ENCODE measurements around the gene PUM2. TPM values are rescaled to one million over a fixed set of nuclear protein-coding genes. Genes with fewer than 3 reads are reported as not detected.

PUM2 gene
- total and polyA plus RNA-seq, 2 of the 13 experiments (the other 11 are each of a cell fraction or from before 2014, with no cell fraction given), result 69.6 to 69.8 TPM

DNA sequence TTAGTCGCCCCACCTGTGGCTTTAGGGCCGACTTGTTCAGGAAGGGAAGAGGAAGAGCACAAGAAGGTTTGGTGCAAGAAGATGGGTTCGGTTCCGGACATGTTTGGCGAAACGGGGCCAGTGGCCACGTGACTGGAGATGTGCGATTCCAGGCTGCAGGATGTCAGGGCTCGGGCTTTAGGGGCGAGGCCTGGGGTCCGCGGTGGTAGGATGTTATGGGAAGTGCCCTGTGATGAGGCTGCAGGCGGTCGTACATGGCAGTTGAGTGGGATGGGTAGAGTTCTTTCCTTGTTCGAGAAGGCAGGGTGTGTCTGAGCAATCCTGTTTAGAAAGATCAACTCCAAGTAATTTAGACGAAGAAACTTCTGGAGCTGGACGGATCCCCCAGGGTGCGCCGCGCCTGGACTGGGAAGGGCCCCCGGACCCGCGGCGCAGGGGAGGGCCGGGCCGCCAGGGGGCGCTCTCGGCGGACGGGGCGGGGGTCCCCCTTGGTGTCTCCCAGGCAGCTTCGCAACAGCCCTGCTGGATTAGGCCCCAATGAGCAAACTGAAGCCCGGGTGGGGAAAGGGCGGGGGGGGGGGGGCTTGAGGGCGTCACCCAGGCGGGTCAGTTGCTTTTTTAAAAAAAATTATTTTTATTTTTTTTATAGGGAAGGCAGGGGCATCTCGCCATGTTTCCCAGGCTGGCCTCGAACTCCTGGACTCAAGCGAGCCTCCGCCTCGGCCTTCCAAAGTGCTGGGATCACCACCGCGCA lies 108.5 kb downstream of the PUM2 start (continued):
- TF ChIP-seq YEATS4 (CRISPR knock-in tag; IDR thresholded peaks at IDR 0.05; ENCODE audit: borderline replicate concordance) (peak; percentile 0; the same call in 1 of the 2 replicates), CBX5 (CRISPR knock-in tag; IDR thresholded peaks at IDR 0.05; ENCODE audit: borderline replicate concordance) (no peak), RXRA (CRISPR knock-in tag; IDR thresholded peaks at IDR 0.05) (0 out of 2 replicates have a peak, but pooled peaks have one; percentile 14), ZFX (CRISPR knock-in tag; IDR thresholded peaks at IDR 0.05; ENCODE audit: low read depth) (peak; percentile 10), XRCC5 (optimal IDR thresholded peaks at IDR 0.05; ENCODE audit: low read length) (peak; percentile 39), TARDBP (CRISPR knock-in tag; IDR thresholded peaks at IDR 0.05) (peak; percentile 19; the same call in 1 of the 2 replicates), ZNF7 (CRISPR knock-in tag; IDR thresholded peaks at IDR 0.05) (0 out of 2 replicates have a peak, but pooled peaks have one; percentile 79), SRSF1 (optimal IDR thresholded peaks at IDR 0.05; ENCODE audit: low read depth, low read length) (peak; percentile 12), AGO2 (optimal IDR thresholded peaks at IDR 0.05; ENCODE audit: low read depth, low read length) (peak; percentile 69), ZSCAN22 (CRISPR knock-in tag; IDR thresholded peaks at IDR 0.05) (no peak), ADNP (CRISPR knock-in tag; IDR thresholded peaks at IDR 0.05) (0 out of 2 replicates have a peak, but pooled peaks have one; percentile 13), HNRNPLL (IDR thresholded peaks at IDR 0.05; ENCODE audit: low read depth, low read length, poor library complexity, severe bottlenecking) (peak; percentile 18), KMT2B (CRISPR knock-in tag; IDR thresholded peaks at IDR 0.05) (no peak), RBFOX2 (IDR thresholded peaks at IDR 0.05; ENCODE audit: low read depth, low read length) (no peak)
- TF ChIP-seq, protein P1, sequence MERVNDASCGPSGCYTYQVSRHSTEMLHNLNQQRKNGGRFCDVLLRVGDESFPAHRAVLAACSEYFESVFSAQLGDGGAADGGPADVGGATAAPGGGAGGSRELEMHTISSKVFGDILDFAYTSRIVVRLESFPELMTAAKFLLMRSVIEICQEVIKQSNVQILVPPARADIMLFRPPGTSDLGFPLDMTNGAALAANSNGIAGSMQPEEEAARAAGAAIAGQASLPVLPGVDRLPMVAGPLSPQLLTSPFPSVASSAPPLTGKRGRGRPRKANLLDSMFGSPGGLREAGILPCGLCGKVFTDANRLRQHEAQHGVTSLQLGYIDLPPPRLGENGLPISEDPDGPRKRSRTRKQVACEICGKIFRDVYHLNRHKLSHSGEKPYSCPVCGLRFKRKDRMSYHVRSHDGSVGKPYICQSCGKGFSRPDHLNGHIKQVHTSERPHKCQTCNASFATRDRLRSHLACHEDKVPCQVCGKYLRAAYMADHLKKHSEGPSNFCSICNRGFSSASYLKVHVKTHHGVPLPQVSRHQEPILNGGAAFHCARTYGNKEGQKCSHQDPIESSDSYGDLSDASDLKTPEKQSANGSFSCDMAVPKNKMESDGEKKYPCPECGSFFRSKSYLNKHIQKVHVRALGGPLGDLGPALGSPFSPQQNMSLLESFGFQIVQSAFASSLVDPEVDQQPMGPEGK (CRISPR knock-in tag; IDR thresholded peaks at IDR 0.05), result peak; percentile 58; the same call in 1 of the 2 replicates
- TF ChIP-seq, protein P2, sequence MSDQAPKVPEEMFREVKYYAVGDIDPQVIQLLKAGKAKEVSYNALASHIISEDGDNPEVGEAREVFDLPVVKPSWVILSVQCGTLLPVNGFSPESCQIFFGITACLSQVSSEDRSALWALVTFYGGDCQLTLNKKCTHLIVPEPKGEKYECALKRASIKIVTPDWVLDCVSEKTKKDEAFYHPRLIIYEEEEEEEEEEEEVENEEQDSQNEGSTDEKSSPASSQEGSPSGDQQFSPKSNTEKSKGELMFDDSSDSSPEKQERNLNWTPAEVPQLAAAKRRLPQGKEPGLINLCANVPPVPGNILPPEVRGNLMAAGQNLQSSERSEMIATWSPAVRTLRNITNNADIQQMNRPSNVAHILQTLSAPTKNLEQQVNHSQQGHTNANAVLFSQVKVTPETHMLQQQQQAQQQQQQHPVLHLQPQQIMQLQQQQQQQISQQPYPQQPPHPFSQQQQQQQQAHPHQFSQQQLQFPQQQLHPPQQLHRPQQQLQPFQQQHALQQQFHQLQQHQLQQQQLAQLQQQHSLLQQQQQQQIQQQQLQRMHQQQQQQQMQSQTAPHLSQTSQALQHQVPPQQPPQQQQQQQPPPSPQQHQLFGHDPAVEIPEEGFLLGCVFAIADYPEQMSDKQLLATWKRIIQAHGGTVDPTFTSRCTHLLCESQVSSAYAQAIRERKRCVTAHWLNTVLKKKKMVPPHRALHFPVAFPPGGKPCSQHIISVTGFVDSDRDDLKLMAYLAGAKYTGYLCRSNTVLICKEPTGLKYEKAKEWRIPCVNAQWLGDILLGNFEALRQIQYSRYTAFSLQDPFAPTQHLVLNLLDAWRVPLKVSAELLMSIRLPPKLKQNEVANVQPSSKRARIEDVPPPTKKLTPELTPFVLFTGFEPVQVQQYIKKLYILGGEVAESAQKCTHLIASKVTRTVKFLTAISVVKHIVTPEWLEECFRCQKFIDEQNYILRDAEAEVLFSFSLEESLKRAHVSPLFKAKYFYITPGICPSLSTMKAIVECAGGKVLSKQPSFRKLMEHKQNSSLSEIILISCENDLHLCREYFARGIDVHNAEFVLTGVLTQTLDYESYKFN (CRISPR knock-in tag; conservative IDR thresholded peaks at IDR 0.05), result 0 out of 2 replicates have a peak, but pooled peaks have one; percentile 14
- TF ChIP-seq, protein P3, sequence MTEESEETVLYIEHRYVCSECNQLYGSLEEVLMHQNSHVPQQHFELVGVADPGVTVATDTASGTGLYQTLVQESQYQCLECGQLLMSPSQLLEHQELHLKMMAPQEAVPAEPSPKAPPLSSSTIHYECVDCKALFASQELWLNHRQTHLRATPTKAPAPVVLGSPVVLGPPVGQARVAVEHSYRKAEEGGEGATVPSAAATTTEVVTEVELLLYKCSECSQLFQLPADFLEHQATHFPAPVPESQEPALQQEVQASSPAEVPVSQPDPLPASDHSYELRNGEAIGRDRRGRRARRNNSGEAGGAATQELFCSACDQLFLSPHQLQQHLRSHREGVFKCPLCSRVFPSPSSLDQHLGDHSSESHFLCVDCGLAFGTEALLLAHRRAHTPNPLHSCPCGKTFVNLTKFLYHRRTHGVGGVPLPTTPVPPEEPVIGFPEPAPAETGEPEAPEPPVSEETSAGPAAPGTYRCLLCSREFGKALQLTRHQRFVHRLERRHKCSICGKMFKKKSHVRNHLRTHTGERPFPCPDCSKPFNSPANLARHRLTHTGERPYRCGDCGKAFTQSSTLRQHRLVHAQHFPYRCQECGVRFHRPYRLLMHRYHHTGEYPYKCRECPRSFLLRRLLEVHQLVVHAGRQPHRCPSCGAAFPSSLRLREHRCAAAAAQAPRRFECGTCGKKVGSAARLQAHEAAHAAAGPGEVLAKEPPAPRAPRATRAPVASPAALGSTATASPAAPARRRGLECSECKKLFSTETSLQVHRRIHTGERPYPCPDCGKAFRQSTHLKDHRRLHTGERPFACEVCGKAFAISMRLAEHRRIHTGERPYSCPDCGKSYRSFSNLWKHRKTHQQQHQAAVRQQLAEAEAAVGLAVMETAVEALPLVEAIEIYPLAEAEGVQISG (CRISPR knock-in tag; IDR thresholded peaks at IDR 0.05), result 0 out of 2 replicates have a peak, but pooled peaks have one; percentile 23
- TF ChIP-seq, protein P4, sequence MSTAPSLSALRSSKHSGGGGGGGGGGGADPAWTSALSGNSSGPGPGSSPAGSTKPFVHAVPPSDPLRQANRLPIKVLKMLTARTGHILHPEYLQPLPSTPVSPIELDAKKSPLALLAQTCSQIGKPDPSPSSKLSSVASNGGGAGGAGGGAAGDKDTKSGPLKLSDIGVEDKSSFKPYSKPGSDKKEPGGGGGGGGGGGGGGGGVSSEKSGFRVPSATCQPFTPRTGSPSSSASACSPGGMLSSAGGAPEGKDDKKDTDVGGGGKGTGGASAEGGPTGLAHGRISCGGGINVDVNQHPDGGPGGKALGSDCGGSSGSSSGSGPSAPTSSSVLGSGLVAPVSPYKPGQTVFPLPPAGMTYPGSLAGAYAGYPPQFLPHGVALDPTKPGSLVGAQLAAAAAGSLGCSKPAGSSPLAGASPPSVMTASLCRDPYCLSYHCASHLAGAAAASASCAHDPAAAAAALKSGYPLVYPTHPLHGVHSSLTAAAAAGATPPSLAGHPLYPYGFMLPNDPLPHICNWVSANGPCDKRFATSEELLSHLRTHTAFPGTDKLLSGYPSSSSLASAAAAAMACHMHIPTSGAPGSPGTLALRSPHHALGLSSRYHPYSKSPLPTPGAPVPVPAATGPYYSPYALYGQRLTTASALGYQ (CRISPR knock-in tag; IDR thresholded peaks at IDR 0.05), result no peak
